ENCODE measurements around the gene MBD5.

- no peak for TF ChIP-seq USF2 (CRISPR knock-in tag; IDR thresholded peaks at IDR 0.05)
- no peak for TF ChIP-seq CTCF (IDR thresholded peaks at IDR 0.05)
- TF ChIP-seq STAT6 (CRISPR knock-in tag; conservative IDR thresholded peaks at IDR 0.05; ENCODE audit: low read depth) = no peak
- no peak for TF ChIP-seq ATF6 (CRISPR knock-in tag; IDR thresholded peaks at IDR 0.05)
- TF ChIP-seq TEAD4 (CRISPR knock-in tag; IDR thresholded peaks at IDR 0.05) = no peak
- no peak for TF ChIP-seq HMGXB4 (CRISPR knock-in tag; IDR thresholded peaks at IDR 0.05)
- no peak for TF ChIP-seq KAT7 (CRISPR knock-in tag; IDR thresholded peaks at IDR 0.05; ENCODE audit: borderline replicate concordance)
- no peak for TF ChIP-seq ZNF232 (CRISPR knock-in tag; IDR thresholded peaks at IDR 0.05)
Observed at GRCh38 chr2:148479398-148479797, 458.5 kb downstream of the MBD5 start.
